K562 (cell line): ENCODE measurements around the gene ADGRL3. TPM values are rescaled to one million over a fixed set of nuclear protein-coding genes. Genes with fewer than 3 reads are reported as not detected.

Experiments used
- ASH1L ChIP-seq: fragments of 450-650 bp; IDR thresholded peaks from 2 replicates; pipeline ENCODE4 v1.6.1; 2018; ENCODE audit warnings: borderline replicate concordance, mild to moderate bottlenecking, low read depth; ENCODE audit not compliant: partially characterized antibody
- KLF10 ChIP-seq: fragments of 250-450 bp; sonication (Bioruptor Pico); IDR thresholded peaks from 2 replicates; pipeline ENCODE4 v1.6.1; 2021; ENCODE audit warnings: matching md5 sums
- ZMIZ1 ChIP-seq, 2 experiments: fragments of 150-350 bp in 1 of 2; IDR thresholded peaks; 2 replicates each; pipeline ENCODE4 v1.6.1; 2012 to 2016; ENCODE audit warnings: low read depth in 2 of 2, low read length in 2 of 2, mild to moderate bottlenecking in 1 of 2, moderate library complexity in 1 of 2
- polyA plus RNA-seq, 8 experiments: library from polyadenylated mRNA; depleted of rRNA in 4 of 8; stranded (reverse) in 5 of 8; unstranded in 3 of 8; fragments of >200 nt; fragmentation: Nextera tagmentation in 2 of 8; fragmentation: Illumina TruSeq in 1 of 8; extraction: Ambion mirVana in 2 of 8; extraction: Trizol in 1 of 8; gene quantifications; 2 replicates each; pipeline versions ENCODE4 v1.2.1 to v1.2.3, GENCODE V29; 2011 to 2014; ENCODE audit warnings: inconsistent platforms in 1 of 8, missing spikeins in 1 of 8
- total RNA-seq, 7 experiments: library from RNA; depleted of rRNA in 6 of 7; stranded (reverse); fragments of >200 nt in 6 of 7; fragmentation: Illumina TruSeq in 2 of 7; extraction: Trizol in 2 of 7; gene quantifications; 2 replicates each; pipeline versions ENCODE4 v1.2.1 to v1.2.3, GENCODE V29; 2011 to 2021; ENCODE audit warnings: low replicate concordance in 1 of 7
- TF ChIP-seq, protein P1 (sequence below): fragments of 250-450 bp; sonication (Bioruptor Pico); IDR thresholded peaks from 2 replicates; pipeline ENCODE4 v1.8.0; 2022; ENCODE audit warnings: inconsistent platforms, mild to moderate bottlenecking, moderate library complexity, borderline replicate concordance
- TF ChIP-seq, protein P2 (sequence below): fragments of 250-450 bp; sonication (Bioruptor Pico); IDR thresholded peaks from 2 replicates; pipeline ENCODE4 v1.4.0; 2020; ENCODE audit warnings: mild to moderate bottlenecking, moderate library complexity

The ADGRL3 gene
- total and polyA plus RNA-seq, 9 of the 15 experiments (the other 6 are each of a cell fraction or from before 2014, with no cell fraction given): 0.03 to 0.14 (median 0.04) TPM; not detected in 2

- TF ChIP-seq ZMIZ1 (IDR thresholded peaks at IDR 0.05; ENCODE audit: low read depth in 2 of 2, low read length in 2 of 2) (no peak), ASH1L (no peak), KLF10 (CRISPR knock-in tag) (no peak)
- TF ChIP-seq, protein P1, sequence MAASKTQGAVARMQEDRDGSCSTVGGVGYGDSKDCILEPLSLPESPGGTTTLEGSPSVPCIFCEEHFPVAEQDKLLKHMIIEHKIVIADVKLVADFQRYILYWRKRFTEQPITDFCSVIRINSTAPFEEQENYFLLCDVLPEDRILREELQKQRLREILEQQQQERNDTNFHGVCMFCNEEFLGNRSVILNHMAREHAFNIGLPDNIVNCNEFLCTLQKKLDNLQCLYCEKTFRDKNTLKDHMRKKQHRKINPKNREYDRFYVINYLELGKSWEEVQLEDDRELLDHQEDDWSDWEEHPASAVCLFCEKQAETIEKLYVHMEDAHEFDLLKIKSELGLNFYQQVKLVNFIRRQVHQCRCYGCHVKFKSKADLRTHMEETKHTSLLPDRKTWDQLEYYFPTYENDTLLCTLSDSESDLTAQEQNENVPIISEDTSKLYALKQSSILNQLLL: no peak
- TF ChIP-seq, protein P2, sequence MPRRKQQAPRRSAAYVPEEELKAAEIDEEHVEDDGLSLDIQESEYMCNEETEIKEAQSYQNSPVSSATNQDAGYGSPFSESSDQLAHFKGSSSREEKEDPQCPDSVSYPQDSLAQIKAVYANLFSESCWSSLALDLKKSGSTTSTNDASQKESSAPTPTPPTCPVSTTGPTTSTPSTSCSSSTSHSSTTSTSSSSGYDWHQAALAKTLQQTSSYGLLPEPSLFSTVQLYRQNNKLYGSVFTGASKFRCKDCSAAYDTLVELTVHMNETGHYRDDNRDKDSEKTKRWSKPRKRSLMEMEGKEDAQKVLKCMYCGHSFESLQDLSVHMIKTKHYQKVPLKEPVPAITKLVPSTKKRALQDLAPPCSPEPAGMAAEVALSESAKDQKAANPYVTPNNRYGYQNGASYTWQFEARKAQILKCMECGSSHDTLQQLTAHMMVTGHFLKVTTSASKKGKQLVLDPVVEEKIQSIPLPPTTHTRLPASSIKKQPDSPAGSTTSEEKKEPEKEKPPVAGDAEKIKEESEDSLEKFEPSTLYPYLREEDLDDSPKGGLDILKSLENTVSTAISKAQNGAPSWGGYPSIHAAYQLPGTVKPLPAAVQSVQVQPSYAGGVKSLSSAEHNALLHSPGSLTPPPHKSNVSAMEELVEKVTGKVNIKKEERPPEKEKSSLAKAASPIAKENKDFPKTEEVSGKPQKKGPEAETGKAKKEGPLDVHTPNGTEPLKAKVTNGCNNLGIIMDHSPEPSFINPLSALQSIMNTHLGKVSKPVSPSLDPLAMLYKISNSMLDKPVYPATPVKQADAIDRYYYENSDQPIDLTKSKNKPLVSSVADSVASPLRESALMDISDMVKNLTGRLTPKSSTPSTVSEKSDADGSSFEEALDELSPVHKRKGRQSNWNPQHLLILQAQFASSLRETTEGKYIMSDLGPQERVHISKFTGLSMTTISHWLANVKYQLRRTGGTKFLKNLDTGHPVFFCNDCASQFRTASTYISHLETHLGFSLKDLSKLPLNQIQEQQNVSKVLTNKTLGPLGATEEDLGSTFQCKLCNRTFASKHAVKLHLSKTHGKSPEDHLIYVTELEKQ (CRISPR knock-in tag): no peak
Measured at GRCh38 chr4:61918987-61919386, 718.9 kb downstream of the ADGRL3 start (continued).
